K562 (cell line): ENCODE results near the gene NUAK1. TPM values are rescaled to one million over a fixed set of nuclear protein-coding genes. Genes with fewer than 3 reads are reported as not detected.

ENCODE experiments used
- ATAC-seq: fragments of 200-7000 bp; cut with Tn5 transposase; 3 replicates; pipeline ENCODE4 v1.9.1; 2020; ENCODE audit warnings: moderate library complexity
- BruUV-seq: library from RNA; stranded (reverse); fragments of 400-500 nt; replicated peaks from 2 replicates; lab custom pipeline; 2021; lab: Mats Ljungman, UMichigan
- CTCF ChIA-PET: fragments of 300-600 bp; formaldehyde crosslinking; extraction: SDS; loops from one replicate; lab custom pipeline; 2021; ENCODE audit warnings: low intra/inter-chr PET ratio; lab: Yijun Ruan, JAX
- POLR2A ChIA-PET: fragments of 300-600, 350-650 bp; sonication (Branson Sonifier 250); formaldehyde crosslinking; extraction: SDS; loops from one replicate; lab custom pipeline; 2021; ENCODE audit warnings: antibody characterized with exemption, inconsistent platforms; lab: Yijun Ruan, JAX
- DNase-seq, 4 experiments: peaks; one replicate each; pipeline versions ENCODE4 v3.0.0 to v3.0.0-alpha.2; 2011 to 2018; ENCODE audit warnings: low spot score in 3 of 4, mixed read lengths in 3 of 4; ENCODE audit errors: extremely low read depth in 1 of 4
- FAIRE-seq: peaks from 2 replicates; lab custom pipeline; 2011; peaks lifted over from hg19 to GRCh38; lab: Jason Lieb, UNC
- H2AFZ ChIP-seq: 2 replicates; pipeline ENCODE4 v1.6.0; 2011; ENCODE audit warnings: low read depth, low read length, control low read depth, inconsistent platforms
- H3K27ac ChIP-seq: fragments of 200-600 bp; 3 replicates; pipeline ENCODE4 v1.8.0; 2011; ENCODE audit warnings: low read depth, mild to moderate bottlenecking, control low read depth, inconsistent platforms, low read length, moderate library complexity, mixed read lengths; ENCODE audit errors: extremely low read depth
- H3K27me3 ChIP-seq, 2 experiments: fragments of 300-600 bp in 1 of 2; 2 replicates in 1 of 2; 3 replicates in 1 of 2; pipeline versions ENCODE4 v1.6.0 to v1.8.0; 2011; ENCODE audit warnings: inconsistent platforms in 2 of 2, low read length in 2 of 2, mild to moderate bottlenecking in 1 of 2, mixed read lengths in 1 of 2, moderate library complexity in 1 of 2; ENCODE audit not compliant: control insufficient read depth in 2 of 2, insufficient read depth in 2 of 2
- H3K36me3 ChIP-seq: fragments of 300-600 bp; 3 replicates; pipeline ENCODE4 v1.8.0; 2011; ENCODE audit warnings: mild to moderate bottlenecking, low read length, inconsistent platforms; ENCODE audit not compliant: control insufficient read depth, insufficient read depth
- H3K4me1 ChIP-seq, 2 experiments: fragments of 200-600 bp in 1 of 2; replicated peaks in 1 of 2; 2 replicates in 1 of 2; 3 replicates in 1 of 2; pipeline versions ENCODE4 v1.5.1 to v1.8.0; 2011; ENCODE audit warnings: inconsistent platforms in 2 of 2, low read length in 2 of 2, mild to moderate bottlenecking in 1 of 2, mixed read lengths in 1 of 2, moderate library complexity in 1 of 2; ENCODE audit not compliant: control insufficient read depth in 2 of 2, insufficient read depth in 2 of 2
- H3K4me2 ChIP-seq: 2 replicates; pipeline ENCODE4 v1.6.1; 2011; ENCODE audit warnings: low read length, control low read depth, inconsistent platforms, mixed read lengths; ENCODE audit not compliant: insufficient read depth
- H3K4me3 ChIP-seq: fragments of 200-600 bp; sonication (generic), shearing (Covaris generic); 2 replicates; pipeline ENCODE4 v1.5.1; 2016; ENCODE audit warnings: control low read depth, inconsistent platforms
- H3K79me2 ChIP-seq: fragments of 200-600 bp; 3 replicates; pipeline ENCODE4 v1.8.0; 2011; ENCODE audit warnings: low read length, inconsistent platforms; ENCODE audit not compliant: control insufficient read depth, insufficient read depth
- H3K9ac ChIP-seq, 2 experiments: 2 replicates each; pipeline versions ENCODE4 v1.6.0 to v1.6.1; 2011; ENCODE audit warnings: low read depth in 2 of 2, low read length in 2 of 2, control low read depth in 1 of 2, inconsistent platforms in 1 of 2, mild to moderate bottlenecking in 1 of 2, mixed read lengths in 1 of 2; ENCODE audit not compliant: insufficient read depth in 1 of 2
- H3K9me1 ChIP-seq: one replicate; pipeline ENCODE4 v1.6.0; 2011; ENCODE audit warnings: inconsistent platforms, mild to moderate bottlenecking, low read length, moderate library complexity; ENCODE audit not compliant: control insufficient read depth, insufficient read depth
- H3K9me3 ChIP-seq: replicated peaks from 2 replicates; pipeline ENCODE4 v1.5.1; 2011; ENCODE audit warnings: low read depth, low read length, inconsistent platforms; ENCODE audit not compliant: control insufficient read depth, insufficient read depth
- H4K20me1 ChIP-seq: replicated peaks from 2 replicates; pipeline ENCODE4 v1.6.1; 2011; ENCODE audit warnings: low read length, inconsistent platforms, mixed read lengths; ENCODE audit not compliant: control insufficient read depth, insufficient read depth
- CEBPG ChIP-seq, 3 experiments: fragments of 200-800 bp in 1 of 3; sonication (Bioruptor generic) in 1 of 3; sonication (generic) in 1 of 3; formaldehyde crosslinking in 1 of 3; IDR thresholded peaks in 2 of 3; conservative IDR thresholded peaks in 1 of 3; 2 replicates each; pipeline versions ENCODE4 v1.6.1 to v1.8.0; 2016 to 2022; ENCODE audit warnings: missing compliant biosample characterization in 2 of 3, missing genetic modification characterization in 2 of 3, mild to moderate bottlenecking in 1 of 3, missing genetic modification reagents in 1 of 3
- DACH1 ChIP-seq: fragments of 450-650 bp; IDR thresholded peaks from 2 replicates; pipeline ENCODE4 v1.6.1; 2018; ENCODE audit not compliant: partially characterized antibody
- ETV5 ChIP-seq: sonication (generic); formaldehyde crosslinking; IDR thresholded peaks from 2 replicates; pipeline ENCODE4 v1.4.0; 2020; ENCODE audit warnings: low read depth, mild to moderate bottlenecking, missing genetic modification reagents
- HOMEZ ChIP-seq: fragments of 250-450 bp; sonication (Bioruptor Pico); IDR thresholded peaks from 2 replicates; pipeline ENCODE4 v1.4.0; 2020; ENCODE audit warnings: mild to moderate bottlenecking, moderate library complexity
- POLR2A ChIP-seq: fragments of 450-650 bp; conservative IDR thresholded peaks from 2 replicates; pipeline ENCODE4 v1.6.1; 2016
- POLR3A ChIP-seq: IDR thresholded peaks from 2 replicates; pipeline ENCODE4 v1.6.1; 2011; ENCODE audit warnings: borderline replicate concordance, mild to moderate bottlenecking, moderate library complexity; ENCODE audit not compliant: insufficient read length, insufficient read depth; ENCODE audit errors: extremely low read depth
- RBM25 ChIP-seq: fragments of 200-400 bp; formaldehyde crosslinking; IDR thresholded peaks from 2 replicates; pipeline ENCODE4 v1.6.1; 2018; ENCODE audit warnings: low read length, low read depth, moderate library complexity; ENCODE audit not compliant: severe bottlenecking
- RUNX1 ChIP-seq: sonication (generic); IDR thresholded peaks from 2 replicates; pipeline ENCODE4 v1.6.1; 2016; ENCODE audit warnings: antibody characterized with exemption, low read depth
- THRAP3 ChIP-seq: fragments of 450-650 bp; IDR thresholded peaks from 2 replicates; pipeline ENCODE4 v1.6.1; 2016; ENCODE audit warnings: mild to moderate bottlenecking, inconsistent platforms, borderline replicate concordance
- USF1 ChIP-seq: sonication (generic); formaldehyde crosslinking; IDR thresholded peaks from 2 replicates; pipeline ENCODE4 v1.9.0; 2022; ENCODE audit warnings: mild to moderate bottlenecking, missing genetic modification reagents
- XRCC5 ChIP-seq: fragments of 200-400 bp; formaldehyde crosslinking; IDR thresholded peaks from 2 replicates; pipeline ENCODE4 v1.6.1; 2017; ENCODE audit warnings: low read depth, mild to moderate bottlenecking, low read length
- ZFP36 ChIP-seq: fragments of 150-350 bp; IDR thresholded peaks from 2 replicates; pipeline ENCODE4 v1.6.1; 2018; ENCODE audit warnings: low read length, low read depth; ENCODE audit not compliant: partially characterized antibody
- WGBS: fragments of 100-300 bp; shearing (Covaris generic); methylation state at CpG from one replicate; pipeline ENCODE4 v1.1.6; 2016; ENCODE audit warnings: low coverage, mixed read lengths; ENCODE audit not compliant: insufficient coverage; ENCODE audit errors: missing lambda C conversion rate; 5-methylcytosine and 5-hydroxymethylcytosine counted together
- in situ Hi-C: fragments of 300-500 bp; cut with MboI; formaldehyde crosslinking; loops from 4 replicates; pipeline ENCODE4 v1.15.0; 2018; ENCODE audit warnings: inconsistent platforms, mixed read lengths
- intact Hi-C: fragments of 100-400 bp; cut with micrococcal nuclease; formaldehyde crosslinking; loops from 2 replicates; pipeline ENCODE4 v1.14.2; 2022
- polyA plus RNA-seq, 8 experiments: library from polyadenylated mRNA; depleted of rRNA in 4 of 8; stranded (reverse) in 5 of 8; unstranded in 3 of 8; fragments of >200 nt; fragmentation: Nextera tagmentation in 2 of 8; fragmentation: Illumina TruSeq in 1 of 8; extraction: Ambion mirVana in 2 of 8; extraction: Trizol in 1 of 8; gene quantifications; 2 replicates each; pipeline versions ENCODE4 v1.2.1 to v1.2.3, GENCODE V29; 2011 to 2014; ENCODE audit warnings: inconsistent platforms in 1 of 8, missing spikeins in 1 of 8
- total RNA-seq, 7 experiments: library from RNA; depleted of rRNA in 6 of 7; stranded (reverse); fragments of >200 nt in 6 of 7; fragmentation: Illumina TruSeq in 2 of 7; extraction: Trizol in 2 of 7; gene quantifications; 2 replicates each; pipeline versions ENCODE4 v1.2.1 to v1.2.3, GENCODE V29; 2011 to 2021; ENCODE audit warnings: low replicate concordance in 1 of 7

Gene NUAK1
- total and polyA plus RNA-seq, 9 of the 15 experiments (the other 6 are each of a cell fraction or from before 2014, with no cell fraction given) = 0.02 TPM; not detected in 8

GRCh38 chr12:106088246-106088808 lies 50.4 kb downstream of the NUAK1 start:
- no peak overlapping the region for H3K4me3 ChIP-seq
- no peak for ATAC-seq
- no peak overlapping the region for H3K27ac ChIP-seq
- no peak overlapping the region for H2AFZ ChIP-seq
- ChIA-PET CTCF (no interaction called here), POLR2A (no interaction called here)
- no peaks in the 10 kb centered on the region for H3K9me3 ChIP-seq
- no TSS peak for BruUV-seq
- H3K9me1 ChIP-seq = no peaks in the 10 kb centered on the region
- DNase-seq = no peak
- in situ Hi-C loops = no loop called here
- H4K20me1 ChIP-seq = no peaks in the 10 kb centered on the region
- FAIRE-seq = no peak
- no peaks in the 10 kb centered on the region for H3K79me2 ChIP-seq
- H3K27me3 ChIP-seq = peaks cover 14 to 54% of the 10 kb centered on the region in 2 experiments; a peak in 4 of 5 replicates
- no peaks in the 10 kb centered on the region for H3K4me1 ChIP-seq
- TF ChIP-seq POLR2A (no peak), USF1 (CRISPR knock-in tag) (no peak), RBM25 (peak; percentile 69), ZFP36 (peak; percentile 53)
- TF ChIP-seq, all 486 proteins: peak for 2
- Histone ChIP-seq H3K9ac (no peak overlapping the region), H3K4me2 (no peak overlapping the region), H3K36me3 (no peaks in the 10 kb centered on the region)
- intact Hi-C loops = no loop called here
- 0% methylated on average over 4 of the region's 4 CpGs for WGBS

GRCh38 chr12:106086696-106087095 lies 52.1 kb downstream of the NUAK1 start:
- H3K27me3 ChIP-seq = peaks cover 12 to 59% of the 10 kb centered on the region in 2 experiments; a peak in 4 of 5 replicates
- no peaks in the 10 kb centered on the region for H4K20me1 ChIP-seq
- WGBS = 2% methylated on average over 19 of the region's 19 CpGs
- no peaks in the 10 kb centered on the region for H3K9me3 ChIP-seq
- FAIRE-seq (no peak), DNase-seq (no peak), ATAC-seq (no peak)
- no peak overlapping the region for H2AFZ ChIP-seq
- no peaks in the 10 kb centered on the region for H3K9me1 ChIP-seq
- intact Hi-C loops = no loop called here
- in situ Hi-C loops = no loop called here
- no peak overlapping the region for H3K9ac ChIP-seq
- CTCF ChIA-PET = no interaction called here
- no peaks in the 10 kb centered on the region for H3K79me2 ChIP-seq
- no peak overlapping the region for H3K4me3 ChIP-seq
- H3K36me3 ChIP-seq = no peaks in the 10 kb centered on the region
- no peak overlapping the region for H3K4me2 ChIP-seq
- POLR2A ChIA-PET = no interaction called here
- no peaks in the 10 kb centered on the region for H3K4me1 ChIP-seq
- BruUV-seq = no TSS peak
- no peak overlapping the region for H3K27ac ChIP-seq
- TF ChIP-seq XRCC5 (no peak), DACH1 (no peak), ETV5 (no peak), HOMEZ (CRISPR knock-in tag) (no peak), POLR3A (no peak), THRAP3 (no peak), RUNX1 (no peak), CEBPG (CRISPR knock-in tag; IDR thresholded peaks at IDR 0.05) (no peak), CEBPG (tag; conservative IDR thresholded peaks at IDR 0.05 in 1 of 2, IDR thresholded peaks at IDR 0.05 in 1 of 2) (no peak)
